Epithelial cell of proximal tubule (primary cell): ENCODE results near the gene WDR90. TPM values are rescaled to one million over a fixed set of nuclear protein-coding genes. Genes with fewer than 3 reads are reported as not detected.

Source experiments
- DNase-seq: peaks from one replicate; pipeline ENCODE4 v3.0.0-alpha.2; 2011; ENCODE audit warnings: low read depth
- H3K4me3 ChIP-seq: 2 replicates; pipeline ENCODE4 v1.5.1; 2011; ENCODE audit warnings: low read depth, mild to moderate bottlenecking, low read length
- total RNA-seq: library from RNA; depleted of rRNA; stranded (reverse); fragments of >200 nt; gene quantifications from 2 replicates; pipeline ENCODE4 v1.2.3, GENCODE V29; 2015
- TF ChIP-seq, protein P1 (sequence below): conservative IDR thresholded peaks from 2 replicates; pipeline ENCODE4 v1.5.1; 2012; ENCODE audit warnings: low read depth, mild to moderate bottlenecking, low read length

Gene WDR90
- total RNA-seq, 1 donor from 2014 or later: 45.6 TPM

DNA sequence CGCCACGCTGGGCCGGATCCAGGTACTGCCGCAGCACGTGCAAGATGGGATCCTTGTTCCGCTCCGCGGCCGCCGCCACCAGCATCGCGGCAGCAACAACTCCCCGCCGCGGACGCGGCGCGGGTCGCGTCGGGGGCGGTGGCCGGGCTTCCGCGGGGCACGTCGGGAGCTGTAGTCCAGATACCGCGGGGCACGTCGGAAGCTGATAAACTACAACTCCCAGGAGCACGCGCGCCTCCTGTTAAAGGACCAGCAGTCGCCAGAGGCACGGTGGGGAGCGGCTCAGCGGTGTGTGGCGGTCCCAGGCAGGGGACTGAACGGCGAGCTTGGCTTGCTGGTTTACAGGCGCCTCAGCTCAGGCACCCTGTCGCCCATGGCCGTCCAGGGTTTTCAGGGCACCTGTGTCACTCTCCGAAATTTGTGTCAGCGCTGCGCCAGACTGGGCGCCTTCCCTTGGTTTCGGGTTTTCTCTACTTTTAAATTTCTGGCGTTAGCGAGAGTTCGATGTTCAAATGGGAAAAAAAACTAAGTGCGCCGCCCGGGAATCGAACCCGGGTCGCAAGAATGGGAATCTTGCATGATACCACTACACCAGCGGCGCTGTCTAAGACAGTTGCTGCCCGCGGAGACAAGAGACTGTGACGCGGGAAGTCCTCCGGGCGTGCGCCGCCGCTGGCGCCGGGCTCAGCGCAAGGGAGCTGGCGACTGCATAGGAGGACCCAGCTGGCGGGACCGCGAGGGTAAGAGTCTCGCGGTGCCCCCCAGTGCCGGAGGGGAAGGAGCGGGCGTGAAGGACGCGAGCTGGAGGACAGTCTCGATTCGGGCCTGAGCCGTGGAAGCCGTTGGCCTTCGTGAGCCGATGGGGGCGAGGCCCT lies 12.7 kb upstream of the WDR90 start, which contains the start of gene METTL26:
METTL26 (minus strand) TSS at position 100 of the 875 bp plus-strand sequence; CDS start at position 85, 15 bp downstream.
- DNase-seq: no peak
- TF ChIP-seq, protein P1, sequence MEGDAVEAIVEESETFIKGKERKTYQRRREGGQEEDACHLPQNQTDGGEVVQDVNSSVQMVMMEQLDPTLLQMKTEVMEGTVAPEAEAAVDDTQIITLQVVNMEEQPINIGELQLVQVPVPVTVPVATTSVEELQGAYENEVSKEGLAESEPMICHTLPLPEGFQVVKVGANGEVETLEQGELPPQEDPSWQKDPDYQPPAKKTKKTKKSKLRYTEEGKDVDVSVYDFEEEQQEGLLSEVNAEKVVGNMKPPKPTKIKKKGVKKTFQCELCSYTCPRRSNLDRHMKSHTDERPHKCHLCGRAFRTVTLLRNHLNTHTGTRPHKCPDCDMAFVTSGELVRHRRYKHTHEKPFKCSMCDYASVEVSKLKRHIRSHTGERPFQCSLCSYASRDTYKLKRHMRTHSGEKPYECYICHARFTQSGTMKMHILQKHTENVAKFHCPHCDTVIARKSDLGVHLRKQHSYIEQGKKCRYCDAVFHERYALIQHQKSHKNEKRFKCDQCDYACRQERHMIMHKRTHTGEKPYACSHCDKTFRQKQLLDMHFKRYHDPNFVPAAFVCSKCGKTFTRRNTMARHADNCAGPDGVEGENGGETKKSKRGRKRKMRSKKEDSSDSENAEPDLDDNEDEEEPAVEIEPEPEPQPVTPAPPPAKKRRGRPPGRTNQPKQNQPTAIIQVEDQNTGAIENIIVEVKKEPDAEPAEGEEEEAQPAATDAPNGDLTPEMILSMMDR: no peak
- peak within 1 kb of the TSS; percentile 81 for H3K4me3 ChIP-seq

DNA sequence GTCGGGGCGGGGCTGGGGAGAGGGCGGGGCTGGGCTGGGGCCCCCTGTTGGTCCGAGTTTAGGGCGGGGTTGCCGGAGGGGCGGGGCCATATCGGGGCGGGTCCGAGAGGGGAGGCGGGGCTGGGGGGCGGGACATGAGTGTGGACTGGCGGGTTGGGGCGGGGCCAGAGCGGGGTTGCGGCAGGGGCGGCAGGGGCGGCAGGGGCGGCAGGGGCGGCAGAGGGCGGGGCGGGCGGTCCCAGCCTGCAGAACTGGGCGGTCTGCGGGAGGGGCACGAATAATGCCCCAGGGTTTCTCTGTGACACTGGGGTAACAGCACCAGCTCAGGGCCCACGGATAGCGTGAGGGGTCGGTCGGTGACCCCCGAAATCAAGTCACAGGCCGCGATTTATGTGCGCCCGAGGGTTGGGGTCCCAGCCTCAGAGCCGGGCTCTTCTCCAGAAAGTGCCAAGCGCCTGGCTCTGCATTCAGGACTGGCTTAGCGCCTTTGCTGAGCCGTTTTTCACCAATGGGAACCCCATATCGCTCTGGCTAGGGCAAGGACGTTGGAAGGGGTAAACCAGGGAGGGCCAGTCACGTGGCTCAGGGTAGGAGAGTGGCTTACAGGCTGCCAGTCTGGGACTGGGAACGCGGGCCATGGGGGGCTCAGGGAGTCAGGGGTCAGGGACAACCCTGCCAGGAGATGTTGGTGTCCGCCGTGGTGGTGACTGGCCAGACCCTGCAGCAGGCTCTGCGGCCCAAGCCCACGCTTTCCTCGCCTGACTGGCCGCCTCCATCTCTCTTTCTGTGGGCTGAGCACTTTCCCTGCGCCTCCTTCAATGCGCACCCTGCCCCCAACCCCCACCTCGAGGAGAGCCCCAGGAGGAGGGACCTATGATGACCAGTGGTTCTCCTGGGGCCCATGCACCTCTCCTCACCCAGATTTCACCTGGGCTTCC lies 11.8 kb upstream of the WDR90 start:
- no peak for DNase-seq
- peak overlapping the region; percentile 81 for H3K4me3 ChIP-seq
- TF ChIP-seq, protein P1: no peak

DNA sequence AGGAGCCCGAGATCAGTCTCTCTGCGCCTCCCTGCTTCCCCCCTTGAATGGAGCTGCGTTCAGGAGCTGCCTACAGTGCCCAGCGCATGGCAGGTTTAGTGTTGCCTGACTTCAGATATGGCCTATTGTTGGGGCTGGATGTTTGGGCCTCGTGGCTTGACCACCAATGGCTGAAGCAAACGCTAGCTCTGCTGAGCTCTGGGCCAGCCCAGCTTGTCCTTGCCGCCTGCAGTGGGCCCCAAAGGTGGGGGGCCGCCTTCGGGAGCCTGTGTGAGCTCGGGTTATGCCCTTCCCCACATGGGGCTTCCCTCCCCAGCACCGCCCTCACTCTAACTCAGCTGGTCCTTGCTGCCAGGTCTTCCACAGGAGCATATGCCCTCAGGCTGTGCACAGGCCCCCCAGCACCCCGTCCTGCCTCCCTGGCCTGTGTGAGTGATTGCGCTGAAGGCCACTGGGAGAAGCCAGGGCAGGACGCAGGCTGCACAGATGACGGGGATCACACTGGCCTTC lies 11.1 kb upstream of the WDR90 start:
- H3K4me3 ChIP-seq: no peak overlapping the region
- TF ChIP-seq, protein P1: no peak
- DNase-seq: no peak

DNA sequence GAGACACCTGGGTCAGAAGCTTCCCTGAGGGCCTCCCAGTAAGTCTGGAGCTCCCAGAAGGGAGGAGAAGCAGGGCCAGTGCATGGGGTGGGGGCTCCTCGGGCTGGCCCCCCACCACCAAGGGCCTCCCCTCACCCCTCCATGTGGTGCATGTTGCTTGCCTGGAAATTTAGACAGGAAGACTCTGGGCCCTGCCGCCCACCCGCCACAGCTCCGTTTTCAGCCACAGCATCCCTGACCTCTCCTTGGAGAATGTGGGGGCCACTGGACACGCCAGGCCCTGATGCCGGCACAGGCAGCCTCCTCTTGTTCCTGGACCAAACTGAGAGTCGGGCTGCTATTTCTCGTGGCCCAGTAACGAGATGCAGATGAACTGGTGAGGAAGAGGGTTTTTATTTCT lies 10.3 kb upstream of the WDR90 start:
- TF ChIP-seq, protein P1: no peak
- no peak overlapping the region for H3K4me3 ChIP-seq
- no peak for DNase-seq

DNA sequence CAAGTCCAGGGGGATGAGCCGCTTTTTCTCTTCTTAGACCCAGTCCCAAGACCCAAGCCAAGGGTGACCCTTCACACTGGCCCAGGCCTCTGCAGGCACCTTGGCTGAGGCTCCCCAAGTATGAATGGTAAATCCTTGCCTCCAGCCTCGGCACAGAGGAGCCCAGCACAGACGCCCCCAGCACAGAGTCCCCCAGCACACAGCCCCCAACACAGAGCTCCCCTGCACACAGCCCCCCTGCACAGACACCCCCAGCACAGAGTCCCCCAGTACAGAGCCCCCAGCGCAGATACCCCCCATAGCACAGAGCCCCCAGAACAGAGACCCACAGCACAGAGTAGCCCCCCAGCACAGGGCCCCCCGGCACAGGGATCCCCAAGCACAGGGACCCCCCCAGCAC lies 8.6 kb upstream of the WDR90 start:
- TF ChIP-seq, protein P1: no peak
- no peak for DNase-seq
- H3K4me3 ChIP-seq: peak overlapping the region; percentile 81

DNA sequence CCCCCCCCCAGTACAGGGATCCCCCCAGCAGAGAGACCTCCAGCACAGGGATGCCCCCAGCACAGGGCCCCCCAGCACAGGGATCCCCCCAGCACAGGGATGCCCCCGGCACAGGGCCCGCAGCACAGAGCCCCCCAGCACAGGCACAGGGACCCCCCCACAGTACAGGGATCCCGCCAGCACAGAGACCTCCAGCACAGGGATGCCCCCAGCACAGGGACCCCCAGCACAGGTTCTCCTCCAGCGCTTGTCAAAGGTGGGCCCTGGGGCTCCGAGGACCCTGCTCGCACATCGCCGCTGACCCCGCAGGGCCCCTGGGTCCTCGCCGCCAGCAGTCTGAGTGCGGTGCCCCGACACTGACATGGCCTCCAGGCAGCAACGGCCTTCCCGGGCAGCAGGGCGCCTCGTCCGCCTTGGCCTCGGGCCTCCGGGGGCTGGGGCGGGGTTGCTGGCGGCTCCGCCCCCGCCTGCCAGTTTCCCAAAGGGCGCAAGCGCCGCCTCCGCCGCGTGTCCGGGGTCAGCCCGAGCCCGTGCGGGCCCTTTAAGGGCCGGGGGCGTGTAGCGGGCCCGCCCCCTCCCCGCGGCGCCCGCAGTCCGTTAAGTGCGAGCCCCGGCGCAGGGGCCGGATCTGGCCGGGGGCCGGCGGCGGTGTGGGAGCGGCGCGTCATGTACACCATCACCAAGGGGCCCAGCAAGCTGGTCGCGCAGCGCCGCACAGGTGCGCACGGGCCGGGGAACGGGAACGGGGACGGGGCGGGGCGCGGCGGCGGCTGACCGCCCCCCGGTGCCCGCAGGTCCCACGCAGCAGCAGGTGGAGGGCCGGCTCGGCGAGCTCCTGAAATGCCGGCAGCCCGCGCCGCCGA lies 7.6 kb upstream of the WDR90 start, which contains the start of gene MCRIP2:
MCRIP2 (plus strand) TSS at position 503 of the 863 bp plus-strand sequence; CDS start at position 667, 164 bp downstream.
- no peak for DNase-seq
- H3K4me3 ChIP-seq: peak within 1 kb of the TSS; percentile 81
- TF ChIP-seq, protein P1: no peak
